Activated T-helper 17 cell treated with anti-CD3 and anti-CD28 coated beads, Interleukin-2, amount 50 U/mL, for 72 hours (primary cell): ENCODE results near the gene FAM13A. TPM values are rescaled to one million over a fixed set of nuclear protein-coding genes. Genes with fewer than 3 reads are reported as not detected.
A peak's percentile ranks its signal among the peaks of the same experiment; 100 is the strongest.
"Not testable (repeated sequence)": the region's sequence is repeated elsewhere in the genome, so short reads cannot be mapped to it uniquely, and the experiment has no call there.

Experiments
- ATAC-seq: fragments of 150-1000 bp; cut with Tn5 transposase; replicated peaks from 2 replicates; pipeline ENCODE4 v1.10.0; 2021; ENCODE audit warnings: mild to moderate bottlenecking, moderate library complexity
- H3K27ac Mint-ChIP-seq: one replicate; pipeline ENCODE4 v1.8.0; 2022; ENCODE audit warnings: mixed read lengths
- H3K27me3 Mint-ChIP-seq: one replicate; pipeline ENCODE4 v1.8.0; 2022; ENCODE audit warnings: mixed read lengths
- H3K36me3 Mint-ChIP-seq: one replicate; pipeline ENCODE4 v1.8.0; 2022; ENCODE audit warnings: low read depth, mild to moderate bottlenecking, mixed read lengths
- H3K4me1 Mint-ChIP-seq: one replicate; pipeline ENCODE4 v1.8.0; 2022; ENCODE audit warnings: mixed read lengths
- H3K4me3 Mint-ChIP-seq: one replicate; pipeline ENCODE4 v1.8.0; 2022; ENCODE audit warnings: mild to moderate bottlenecking, mixed read lengths
- H3K9me3 Mint-ChIP-seq: one replicate; pipeline ENCODE4 v1.8.0; 2022; ENCODE audit warnings: mixed read lengths
- total RNA-seq, 2 donors: library from RNA; stranded (reverse); gene quantifications; one replicate each; pipeline ENCODE4 v1.2.3, GENCODE V29; 2022

The FAM13A gene
- total RNA-seq, result 10 to 100 TPM in 1 of 2 donors, 1 to 10 TPM in 1; 6.7 to 91.4 TPM

DNA sequence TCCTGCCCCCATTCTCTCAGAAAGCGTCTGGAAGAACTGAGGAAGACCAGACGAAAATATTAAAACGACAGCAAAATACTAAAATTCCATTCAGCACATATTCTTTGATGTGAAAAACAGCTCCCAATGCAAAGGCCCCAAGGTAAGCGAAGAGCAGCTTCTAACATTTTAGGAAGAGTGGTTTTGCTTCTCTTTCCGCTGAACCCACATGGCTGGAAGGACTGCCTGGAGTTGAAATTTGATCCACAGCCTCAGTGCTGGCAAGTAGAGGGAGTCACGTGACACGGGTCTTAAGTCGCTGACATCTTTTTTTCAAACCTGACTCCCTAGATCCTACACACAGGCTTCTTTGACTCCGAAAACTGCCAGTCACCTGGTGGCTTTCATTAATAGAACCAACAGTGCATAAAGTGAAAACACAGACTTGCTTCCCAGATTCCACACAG lies at the start of gene FAM13A:
Gene FAM13A (minus strand): TSS at position 233 of the 446 bp plus-strand sequence. CDS start 221 bp downstream, at position 12.
- ATAC-seq, result no peak
- Mint-ChIP-seq H3K27ac (no peak within 1 kb of the TSS), H3K4me3 (no peak within 1 kb of the TSS), H3K36me3 (no peaks in the 10 kb centered on the region), H3K9me3 (peaks cover 7% of the 10 kb centered on the region), H3K27me3 (peaks cover 6% of the 10 kb centered on the region), H3K4me1 (no peaks in the 10 kb centered on the region)

DNA sequence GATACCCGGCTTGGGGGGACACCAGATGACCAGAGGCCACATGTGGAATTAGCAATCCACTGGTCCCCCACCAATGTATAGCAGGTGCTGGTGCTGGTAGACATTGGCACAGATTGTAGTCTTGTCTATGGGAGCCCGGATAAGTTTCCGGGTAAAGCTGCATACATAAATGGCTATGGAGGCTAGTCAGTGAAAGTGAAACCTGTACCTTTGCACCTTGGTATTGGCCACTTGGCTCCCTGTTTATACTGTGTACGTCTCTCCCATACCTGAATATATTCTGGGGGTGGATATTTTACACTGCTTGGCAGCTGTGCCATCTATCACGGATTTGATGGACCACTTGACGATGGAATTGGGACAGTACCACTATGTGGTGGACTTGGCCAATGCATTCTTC lies 48.7 kb upstream of the FAM13A start:
- peaks cover 14% of the 10 kb centered on the region for H3K4me1 Mint-ChIP-seq
- no peak overlapping the region for H3K4me3 Mint-ChIP-seq
- H3K9me3 Mint-ChIP-seq, result no peaks in the 10 kb centered on the region
- H3K27me3 Mint-ChIP-seq, result peaks cover 24% of the 10 kb centered on the region
- no peaks in the 10 kb centered on the region for H3K36me3 Mint-ChIP-seq
- no peak for ATAC-seq
- no peak overlapping the region for H3K27ac Mint-ChIP-seq

DNA sequence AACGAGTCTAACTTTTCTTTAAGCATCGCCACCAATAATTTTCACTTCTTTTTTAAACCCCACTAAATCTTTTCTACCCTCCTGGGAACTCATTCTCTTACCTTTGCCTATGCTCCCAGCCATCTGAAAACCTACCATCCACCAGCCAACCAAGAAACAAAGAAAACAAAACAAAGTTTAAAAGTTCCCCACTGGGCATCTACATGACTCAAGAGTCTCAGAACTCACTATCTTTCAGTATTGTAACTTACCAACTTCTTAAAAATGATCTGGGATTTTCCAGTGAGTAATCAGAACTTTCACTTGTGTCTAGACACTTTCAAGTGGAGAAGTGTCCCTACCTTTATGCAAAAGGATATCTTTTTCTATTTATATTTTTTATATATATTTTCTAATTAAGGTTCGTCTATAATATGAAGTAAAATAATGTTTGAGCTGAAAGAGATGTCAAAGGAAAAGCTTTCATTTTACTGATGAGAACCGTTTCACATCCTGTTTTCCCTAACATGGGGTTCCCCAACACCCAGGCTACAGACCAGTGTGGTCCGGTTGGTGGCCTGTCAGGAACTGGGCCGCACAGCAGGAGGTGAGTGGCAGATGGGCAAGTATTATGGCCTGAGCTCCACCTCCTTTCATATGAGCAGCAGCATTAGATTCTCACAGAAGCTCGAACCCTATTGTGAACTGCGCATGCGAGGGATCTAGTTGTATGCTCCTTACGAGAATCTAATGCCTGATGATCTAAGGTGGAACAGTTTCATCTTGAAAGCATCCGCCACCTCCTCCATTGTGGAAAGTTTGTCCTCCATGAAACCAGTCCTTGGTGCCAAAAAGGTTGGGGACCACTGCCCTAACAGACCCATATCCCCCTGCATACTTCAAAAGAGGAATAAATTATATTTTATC lies 44.5 kb upstream of the FAM13A start:
- peak overlapping the region; percentile 76 for H3K27ac Mint-ChIP-seq
- H3K4me1 Mint-ChIP-seq, result peaks cover 10% of the 10 kb centered on the region
- peak; percentile 94 for ATAC-seq
- H3K27me3 Mint-ChIP-seq, result peaks cover 8% of the 10 kb centered on the region
- no peaks in the 10 kb centered on the region for H3K36me3 Mint-ChIP-seq
- no peaks in the 10 kb centered on the region for H3K9me3 Mint-ChIP-seq
- H3K4me3 Mint-ChIP-seq, result peak overlapping the region; percentile 34

DNA sequence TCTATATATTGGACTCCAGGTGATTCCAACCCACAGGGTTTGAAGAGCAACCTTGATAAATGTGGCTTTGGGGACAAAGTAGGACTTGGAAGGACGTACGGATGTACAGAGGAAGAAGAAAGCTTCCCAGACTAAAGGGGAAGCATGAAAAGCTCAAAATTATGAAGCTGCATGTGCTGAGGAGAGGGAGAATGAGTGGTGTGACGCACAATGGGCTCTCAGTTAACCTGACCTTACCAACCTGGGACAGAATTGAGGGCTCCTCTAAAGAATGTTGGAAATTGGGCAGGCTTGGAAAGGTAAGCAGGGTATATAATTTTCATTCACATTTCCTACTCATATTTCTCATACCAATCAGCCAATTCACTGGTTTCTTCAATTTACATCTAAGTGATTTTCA lies 43.9 kb upstream of the FAM13A start:
- no peak for ATAC-seq
- Mint-ChIP-seq H3K27ac (peak overlapping the region; percentile 76), H3K27me3 (peaks cover 8% of the 10 kb centered on the region), H3K4me1 (peaks cover 10% of the 10 kb centered on the region), H3K36me3 (no peaks in the 10 kb centered on the region), H3K9me3 (no peaks in the 10 kb centered on the region), H3K4me3 (peak overlapping the region; percentile 34)

DNA sequence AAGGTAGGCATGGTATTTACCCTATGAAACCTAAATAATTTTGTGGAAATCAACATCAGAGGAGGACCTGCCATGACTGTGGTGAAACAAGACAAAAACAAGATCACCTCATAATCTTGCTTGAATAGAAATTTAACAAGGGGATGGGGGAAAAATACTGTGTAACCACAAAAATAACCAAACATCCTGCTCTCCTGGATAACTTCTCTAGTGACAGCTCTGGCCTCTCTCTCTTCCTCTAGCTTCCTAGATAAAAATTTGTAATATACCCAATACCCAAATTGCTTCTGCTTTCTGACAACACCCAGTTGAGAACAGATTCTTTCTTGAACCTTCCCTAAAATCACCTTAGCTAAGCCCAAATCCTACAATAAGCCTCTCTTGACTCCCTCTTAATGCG lies 42.5 kb upstream of the FAM13A start:
- no peaks in the 10 kb centered on the region for H3K36me3 Mint-ChIP-seq
- peaks cover 10% of the 10 kb centered on the region for H3K4me1 Mint-ChIP-seq
- peak overlapping the region; percentile 55 for H3K27ac Mint-ChIP-seq
- no peak overlapping the region for H3K4me3 Mint-ChIP-seq
- peaks cover 6% of the 10 kb centered on the region for H3K27me3 Mint-ChIP-seq
- H3K9me3 Mint-ChIP-seq, result no peaks in the 10 kb centered on the region
- ATAC-seq, result no peak

DNA sequence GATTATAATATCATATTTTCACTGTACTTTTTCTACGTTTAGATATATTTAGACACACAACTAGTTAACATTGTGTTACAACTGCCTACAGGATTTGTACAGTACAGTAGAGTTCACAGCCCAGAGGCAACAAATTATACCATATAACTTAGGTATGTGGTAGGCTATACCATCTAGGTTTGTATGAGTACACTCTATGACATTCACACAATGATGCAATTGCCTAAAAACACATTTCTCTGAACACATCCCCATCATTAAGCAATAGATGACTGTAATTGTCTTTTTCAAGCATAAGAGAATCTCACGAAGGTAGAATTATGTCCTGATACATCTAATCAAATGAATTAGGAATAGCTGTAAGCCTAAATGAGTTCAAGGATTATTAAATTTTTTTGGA lies 42.0 kb upstream of the FAM13A start:
- no peaks in the 10 kb centered on the region for H3K9me3 Mint-ChIP-seq
- peaks cover 10% of the 10 kb centered on the region for H3K4me1 Mint-ChIP-seq
- no peak overlapping the region for H3K4me3 Mint-ChIP-seq
- ATAC-seq, result no peak
- H3K36me3 Mint-ChIP-seq, result no peaks in the 10 kb centered on the region
- no peak overlapping the region for H3K27ac Mint-ChIP-seq
- peaks cover 4% of the 10 kb centered on the region for H3K27me3 Mint-ChIP-seq

DNA sequence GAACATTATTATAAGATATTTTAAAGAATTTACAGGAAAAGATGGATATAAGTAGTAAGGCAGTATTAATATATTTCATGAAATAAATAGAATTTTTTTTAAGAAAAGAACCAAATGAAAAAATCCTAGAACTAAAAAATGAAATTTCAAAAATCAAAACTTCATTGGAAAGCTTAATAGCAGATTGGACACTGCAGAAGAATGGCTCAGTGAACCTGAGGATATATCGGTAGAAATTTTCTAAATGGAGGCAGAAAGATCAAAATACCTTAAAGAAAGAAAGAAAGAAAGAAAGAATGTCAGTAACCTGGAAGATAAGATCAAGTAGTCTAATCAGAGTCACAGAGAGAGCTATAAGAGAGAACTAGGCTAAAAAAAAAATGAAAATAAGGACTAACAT lies 21.3 kb upstream of the FAM13A start:
- Mint-ChIP-seq H3K27ac (no peak overlapping the region), H3K36me3 (no peaks in the 10 kb centered on the region), H3K27me3 (peaks cover 8% of the 10 kb centered on the region), H3K4me1 (peaks cover 6% of the 10 kb centered on the region), H3K4me3 (no peak overlapping the region), H3K9me3 (peaks cover 18% of the 10 kb centered on the region)
- ATAC-seq, result no peak

DNA sequence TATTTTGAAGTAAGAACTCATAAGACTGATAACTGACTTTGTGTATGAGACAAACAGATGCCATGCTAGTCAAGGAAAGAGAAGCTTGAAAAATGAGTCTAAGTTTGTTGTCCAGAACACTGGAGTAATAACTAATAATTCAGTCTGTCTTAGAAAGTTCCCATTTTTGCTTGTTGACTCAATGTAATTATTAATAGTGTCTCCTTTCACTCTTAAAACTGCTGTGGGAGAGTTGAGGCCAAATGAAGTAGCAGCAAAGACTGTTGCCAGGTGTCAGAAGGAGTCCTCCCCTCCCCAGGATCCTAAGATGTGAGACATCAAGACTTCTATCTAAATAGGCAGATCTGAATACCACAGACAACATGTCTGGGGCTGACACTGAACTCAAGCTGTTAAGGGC lies 20.8 kb upstream of the FAM13A start:
- Mint-ChIP-seq H3K36me3 (no peaks in the 10 kb centered on the region), H3K4me3 (no peak overlapping the region), H3K9me3 (peaks cover 18% of the 10 kb centered on the region), H3K4me1 (peaks cover 6% of the 10 kb centered on the region), H3K27ac (no peak overlapping the region), H3K27me3 (peaks cover 5% of the 10 kb centered on the region)
- no peak for ATAC-seq

DNA sequence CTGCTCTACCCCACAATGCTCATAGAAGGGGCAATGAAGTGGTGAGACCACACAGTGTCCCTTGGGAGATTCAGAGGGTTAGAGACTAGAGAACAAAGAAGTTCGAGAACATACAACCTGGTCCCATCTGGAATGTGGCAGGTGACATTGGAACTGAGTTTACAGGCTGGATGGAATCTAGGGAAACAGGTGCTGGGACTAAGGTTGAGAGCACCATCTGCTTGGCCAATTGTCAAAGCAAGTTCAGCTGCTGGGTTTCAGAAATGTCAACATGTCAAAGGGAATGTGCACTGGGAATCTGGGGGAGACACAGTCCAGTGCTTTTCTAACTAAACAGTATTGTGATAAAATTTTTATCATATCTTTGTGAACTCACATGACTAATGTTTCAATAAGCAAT lies 15.9 kb upstream of the FAM13A start:
- Mint-ChIP-seq H3K36me3 (no peaks in the 10 kb centered on the region), H3K4me3 (no peak overlapping the region), H3K4me1 (no peaks in the 10 kb centered on the region), H3K27ac (no peak overlapping the region), H3K27me3 (peaks cover 5% of the 10 kb centered on the region), H3K9me3 (peaks cover 7% of the 10 kb centered on the region)
- ATAC-seq, result no peak

DNA sequence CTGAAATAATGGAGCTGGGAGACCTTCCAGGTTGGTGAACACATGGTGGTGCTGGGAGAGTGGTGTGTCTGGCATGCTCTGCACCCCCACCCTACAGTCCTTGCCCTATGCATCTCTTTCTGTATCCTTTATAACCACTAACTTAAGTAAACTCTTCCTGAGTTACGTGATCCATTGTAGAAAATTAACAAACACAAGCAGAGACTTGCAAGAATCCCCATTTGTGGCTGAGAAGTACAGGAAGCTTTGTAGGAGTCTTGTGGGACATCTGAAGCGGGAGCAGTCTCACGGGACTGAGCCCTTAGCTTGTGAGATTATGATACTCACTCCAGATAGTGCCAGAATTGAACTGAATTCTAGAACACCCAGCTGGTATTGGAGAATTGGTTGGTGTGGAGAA lies 14.3 kb upstream of the FAM13A start:
- Mint-ChIP-seq H3K9me3 (no peaks in the 10 kb centered on the region), H3K27me3 (no peaks in the 10 kb centered on the region), H3K36me3 (no peaks in the 10 kb centered on the region), H3K27ac (no peak overlapping the region), H3K4me1 (no peaks in the 10 kb centered on the region), H3K4me3 (no peak overlapping the region)
- ATAC-seq, result no peak

DNA sequence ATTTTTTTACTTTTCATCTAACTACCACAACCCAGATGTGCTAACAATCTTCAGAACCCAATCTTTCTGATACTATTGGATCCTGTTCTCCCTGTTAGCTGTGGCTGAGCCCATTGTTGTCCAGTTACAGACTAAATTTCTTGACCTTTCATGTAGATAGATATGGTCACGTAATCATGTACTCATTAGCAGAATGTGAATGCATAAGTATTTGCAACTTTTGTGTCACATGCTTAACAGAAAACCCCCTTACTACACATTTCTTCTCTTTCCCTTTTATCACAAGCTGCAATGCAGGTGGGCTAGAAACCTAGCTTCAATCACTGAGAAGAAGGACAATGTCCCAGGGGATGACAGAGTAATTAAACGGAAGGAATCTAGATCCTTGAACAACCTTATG lies 13.1 kb upstream of the FAM13A start:
- H3K27me3 Mint-ChIP-seq, result no peaks in the 10 kb centered on the region
- H3K4me3 Mint-ChIP-seq, result no peak overlapping the region
- no peaks in the 10 kb centered on the region for H3K36me3 Mint-ChIP-seq
- ATAC-seq, result no peak
- H3K4me1 Mint-ChIP-seq, result no peaks in the 10 kb centered on the region
- H3K9me3 Mint-ChIP-seq, result no peaks in the 10 kb centered on the region
- H3K27ac Mint-ChIP-seq, result no peak overlapping the region

DNA sequence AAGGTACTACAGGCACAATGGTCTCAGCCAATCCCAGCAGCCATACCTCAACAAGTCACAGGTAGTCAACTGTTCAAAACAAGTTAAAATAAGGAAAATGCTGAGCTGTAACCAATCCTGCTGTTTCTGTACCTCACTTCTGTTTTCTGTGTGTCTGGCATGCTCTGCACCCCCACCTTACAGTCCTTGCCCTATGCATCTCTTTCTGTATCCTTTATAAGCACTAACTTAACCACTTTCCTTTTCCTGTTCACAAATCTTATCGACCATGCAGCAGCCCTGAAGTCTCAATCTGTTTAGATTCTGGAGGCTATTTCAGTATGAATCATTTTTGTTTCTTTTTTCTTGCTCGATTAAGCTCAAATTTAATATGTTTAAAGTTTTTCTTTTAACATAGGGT lies 12.5 kb upstream of the FAM13A start:
- Mint-ChIP-seq H3K9me3 (no peaks in the 10 kb centered on the region), H3K27me3 (no peaks in the 10 kb centered on the region), H3K36me3 (no peaks in the 10 kb centered on the region), H3K4me1 (no peaks in the 10 kb centered on the region), H3K27ac (no peak overlapping the region), H3K4me3 (no peak overlapping the region)
- ATAC-seq, result no peak

DNA sequence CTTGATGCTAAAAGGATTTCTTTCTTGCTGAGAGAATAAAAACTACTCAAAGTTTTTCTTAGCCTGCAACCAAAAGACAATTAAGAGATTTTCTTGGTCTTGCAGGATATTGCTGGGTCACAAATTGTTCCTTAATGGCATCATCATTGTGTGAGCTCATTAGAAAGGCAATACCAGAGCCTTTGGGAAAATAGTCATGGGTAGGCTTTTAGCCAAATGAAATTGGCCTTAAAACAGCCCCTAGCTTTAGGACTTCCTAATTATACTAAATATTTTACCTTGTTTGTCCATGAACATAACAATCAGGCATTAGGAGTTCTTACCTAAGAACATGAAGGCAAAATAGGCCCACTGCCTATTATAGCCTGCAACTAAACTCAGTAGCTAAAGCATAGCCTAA lies 10.4 kb upstream of the FAM13A start:
- H3K4me3 Mint-ChIP-seq, result no peak overlapping the region
- H3K9me3 Mint-ChIP-seq, result peaks cover under 1% of the 10 kb centered on the region
- H3K27ac Mint-ChIP-seq, result no peak overlapping the region
- H3K36me3 Mint-ChIP-seq, result no peaks in the 10 kb centered on the region
- ATAC-seq, result no peak
- H3K27me3 Mint-ChIP-seq, result no peaks in the 10 kb centered on the region
- no peaks in the 10 kb centered on the region for H3K4me1 Mint-ChIP-seq

DNA sequence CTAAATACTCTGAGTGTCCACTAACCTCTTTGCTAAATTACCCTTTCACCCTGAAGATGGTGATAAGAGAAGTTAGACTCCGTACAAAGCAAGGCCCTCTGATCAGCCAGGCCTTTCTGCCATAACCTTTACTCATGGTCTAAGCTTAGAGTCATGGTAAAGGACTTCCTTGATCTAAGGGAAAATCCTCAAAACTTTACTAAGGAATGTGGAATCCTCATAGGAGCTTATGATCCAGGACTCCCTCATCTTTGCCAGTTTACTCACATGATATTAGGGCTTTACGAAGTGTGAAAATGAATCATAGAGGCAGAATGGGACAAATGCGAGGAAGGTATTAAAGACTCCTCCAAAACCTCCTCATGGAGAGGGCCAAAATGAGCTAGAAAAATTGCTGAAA lies 7.9 kb upstream of the FAM13A start:
- Mint-ChIP-seq H3K36me3 (no peaks in the 10 kb centered on the region), H3K27me3 (no peaks in the 10 kb centered on the region), H3K4me3 (no peak overlapping the region), H3K4me1 (no peaks in the 10 kb centered on the region), H3K9me3 (peaks cover 12% of the 10 kb centered on the region), H3K27ac (no peak overlapping the region)
- no peak for ATAC-seq

DNA sequence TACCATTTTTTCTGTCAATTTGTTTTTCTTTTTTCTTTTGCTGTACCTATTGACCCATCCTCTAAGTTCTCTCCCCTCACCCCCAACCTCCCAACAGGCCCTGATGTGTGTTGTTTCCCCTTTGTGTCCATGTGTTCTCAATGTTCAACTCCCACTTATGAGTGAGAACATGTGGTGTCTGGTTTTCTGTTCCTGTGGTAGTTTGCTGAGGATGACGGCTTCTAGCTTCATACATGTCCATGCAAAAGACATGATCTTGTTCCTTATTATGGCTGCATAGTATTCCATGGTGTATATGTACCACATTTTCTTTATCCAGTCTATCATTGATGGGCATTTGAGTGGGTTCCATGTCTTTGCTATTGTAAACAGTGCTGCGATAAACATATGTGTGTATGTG lies 859 bp upstream of the FAM13A start:
- H3K27me3 Mint-ChIP-seq, H3K36me3 Mint-ChIP-seq, H3K27ac Mint-ChIP-seq, H3K4me3 Mint-ChIP-seq, ATAC-seq, H3K4me1 Mint-ChIP-seq: not testable (repeated sequence)
- H3K9me3 Mint-ChIP-seq, result peaks cover 12% of the 10 kb centered on the region
